ENCODE data around the gene TRMT2B.

- no peak for TF ChIP-seq YY1 (IDR thresholded peaks at IDR 0.05; ENCODE audit: extremely low read depth, insufficient replicate concordance, low read depth, low read length)
- TF ChIP-seq MAX (IDR thresholded peaks at IDR 0.05) = no peak
- no peak for TF ChIP-seq SIN3A (IDR thresholded peaks at IDR 0.05; ENCODE audit: low read depth)
- TF ChIP-seq EZH2phosphoT487 (IDR thresholded peaks at IDR 0.05; ENCODE audit: borderline replicate concordance) = no peak
- no peak for TF ChIP-seq CTCF (IDR thresholded peaks at IDR 0.05 in 2 of 3, conservative IDR thresholded peaks at IDR 0.05 in 1 of 3; ENCODE audit: borderline replicate concordance in 1 of 3, insufficient read depth in 1 of 3, low read depth in 2 of 3, low read length in 2 of 3)
- no peak for TF ChIP-seq FOSL1 (IDR thresholded peaks at IDR 0.05; ENCODE audit: low read depth)
- no peak for TF ChIP-seq JUND (IDR thresholded peaks at IDR 0.05)
- TF ChIP-seq POLR2AphosphoS5 (IDR thresholded peaks at IDR 0.05; ENCODE audit: low read depth, low read length) = no peak
- TF ChIP-seq POLR2A (IDR thresholded peaks at IDR 0.05; ENCODE audit: borderline replicate concordance, extremely low read depth, insufficient read depth, insufficient read length) = no peak
- TF ChIP-seq ZFX (IDR thresholded peaks at IDR 0.05) = no peak
- TF ChIP-seq ZNF274 (IDR thresholded peaks at IDR 0.05; ENCODE audit: low read depth, low read length) = no peak
These were observed 39.9 kb upstream of the TRMT2B start for GRCh38 chrX:101091817-101092216.

Measured in HCT116 (cell line).